ENCODE measurements around the gene HDAC6.
A peak's percentile ranks its signal among the peaks of the same experiment; 100 is the strongest.

HDAC6 gene

GRCh38 chrX:48801280-48802088 is at the start of gene HDAC6:
Gene HDAC6 (plus strand): TSS chrX:48802067. CDS start chrX:48802693, 626 bp downstream.
- DNase-seq: peak; percentile 92

GRCh38 chrX:48752498-48752897 is 49.4 kb upstream of the HDAC6 start:
- no peak for DNase-seq

GRCh38 chrX:48753708-48754228 is 48.1 kb upstream of the HDAC6 start:
- DNase-seq: no peak

GRCh38 chrX:48754238-48754637 is 47.6 kb upstream of the HDAC6 start:
- DNase-seq: no peak

- no peak for DNase-seq
Measured at GRCh38 chrX:48761674-48762471, 40.0 kb upstream of the HDAC6 start, which contains the start of gene GLOD5. Gene GLOD5 (plus strand): TSS chrX:48761747. CDS start chrX:48761791, 44 bp downstream.

GRCh38 chrX:48769230-48769629 is 32.6 kb upstream of the HDAC6 start:
- no peak for DNase-seq

- DNase-seq: no peak
Measured at GRCh38 chrX:48770296-48770695, 31.6 kb upstream of the HDAC6 start.

GRCh38 chrX:48772602-48773001 is 29.3 kb upstream of the HDAC6 start:
- no peak for DNase-seq

GRCh38 chrX:48776818-48777439 is 24.9 kb upstream of the HDAC6 start:
- no peak for DNase-seq

GRCh38 chrX:48779399-48779798 is 22.5 kb upstream of the HDAC6 start:
- DNase-seq: no peak

- DNase-seq: no peak
Measured at GRCh38 chrX:48781705-48782104, 20.2 kb upstream of the HDAC6 start.

GRCh38 chrX:48782216-48782615 is 19.7 kb upstream of the HDAC6 start:
- DNase-seq: no peak

GRCh38 chrX:48782795-48783194 is 19.1 kb upstream of the HDAC6 start:
- no peak for DNase-seq

- DNase-seq: no peak
Measured at GRCh38 chrX:48784726-48785125, 17.1 kb upstream of the HDAC6 start.

GRCh38 chrX:48785186-48785539 is 16.7 kb upstream of the HDAC6 start:
- DNase-seq: no peak

GRCh38 chrX:48785540-48786214 is 16.2 kb upstream of the HDAC6 start:
- DNase-seq: no peak

- no peak for DNase-seq
Measured at GRCh38 chrX:48786341-48786800, 15.5 kb upstream of the HDAC6 start, which contains the start of gene GATA1. Gene GATA1 (plus strand): TSS chrX:48786590. CDS start chrX:48791110, 4,520 bp downstream.

GRCh38 chrX:48786825-48787504 is 14.9 kb upstream of the HDAC6 start:
- no peak for DNase-seq

GRCh38 chrX:48787505-48788443 is 14.1 kb upstream of the HDAC6 start:
- DNase-seq: no peak

GRCh38 chrX:48789366-48790220 is 12.3 kb upstream of the HDAC6 start:
- no peak for DNase-seq

Data from activated T-cell treated with anti-CD3 and anti-CD28 coated beads, Interleukin-2, amount 50 U/mL, for 1 hour (primary cell).